IMR-90 (cell line): ENCODE data around the gene SEPHS2. TPM values are rescaled to one million over a fixed set of nuclear protein-coding genes. Genes with fewer than 3 reads are reported as not detected.

Experiments used
- ATAC-seq: fragments of 200-7000 bp; cut with Tn5 transposase; 2 replicates; pipeline ENCODE4 v1.9.1; 2020; ENCODE audit warnings: low read depth, mild to moderate bottlenecking, moderate library complexity
- BruUV-seq: library from RNA; stranded (reverse); fragments of 400-500 nt; replicated peaks from 2 replicates; lab custom pipeline; 2021; lab: Mats Ljungman, UMichigan
- CTCF ChIA-PET: fragments of 300-600 bp; formaldehyde crosslinking; extraction: SDS; loops from one replicate; lab custom pipeline; 2021; ENCODE audit warnings: antibody characterized with exemption; lab: Yijun Ruan, JAX
- POLR2A ChIA-PET: fragments of 300-600 bp; sonication (Branson Sonifier 250); formaldehyde crosslinking; loops from one replicate; lab custom pipeline; 2022; ENCODE audit warnings: antibody characterized with exemption; ENCODE audit not compliant: unreplicated experiment; lab: Charles Lee
- DNase-seq: peaks from one replicate; pipeline ENCODE4 v3.0.0; 2013
- H2AFZ ChIP-seq: replicated peaks from 2 replicates; pipeline ENCODE3; 2013; ENCODE audit warnings: low read length, mild to moderate bottlenecking; ENCODE audit not compliant: poor library complexity
- H2AK5ac ChIP-seq: 2 replicates; pipeline ENCODE4 v1.6.1; 2013; ENCODE audit warnings: low read depth, low read length, inconsistent platforms
- H2AK9ac ChIP-seq: replicated peaks from 2 replicates; pipeline ENCODE3; 2013; ENCODE audit warnings: mild to moderate bottlenecking, low read depth, low read length, moderate library complexity; ENCODE audit not compliant: poor library complexity
- H2BK120ac ChIP-seq: 2 replicates; pipeline ENCODE4 v1.6.1; 2013; ENCODE audit warnings: low read depth, low read length, inconsistent platforms
- H2BK15ac ChIP-seq: 3 replicates; pipeline ENCODE4 v1.6.1; 2013; ENCODE audit warnings: low read depth, low read length, inconsistent platforms
- H2BK20ac ChIP-seq: 2 replicates; pipeline ENCODE4 v1.6.1; 2013; ENCODE audit warnings: low read depth, mild to moderate bottlenecking, inconsistent platforms, low read length, moderate library complexity
- H2BK5ac ChIP-seq: 2 replicates; pipeline ENCODE4 v1.6.1; 2013; ENCODE audit warnings: mild to moderate bottlenecking, low read depth, low read length, inconsistent platforms; ENCODE audit not compliant: poor library complexity, severe bottlenecking
- H3K14ac ChIP-seq: replicated peaks from 2 replicates; pipeline ENCODE4 v1.6.1; 2013; ENCODE audit warnings: low read depth, low read length, inconsistent platforms
- H3K18ac ChIP-seq: 2 replicates; pipeline ENCODE4 v1.6.1; 2013; ENCODE audit warnings: low read depth, low read length, control low read depth
- H3K23ac ChIP-seq: 2 replicates; pipeline ENCODE4 v1.6.1; 2013; ENCODE audit warnings: low read depth, low read length, inconsistent platforms
- H3K27ac ChIP-seq: 2 replicates; pipeline ENCODE4 v1.5.1; 2013; ENCODE audit warnings: mild to moderate bottlenecking, control low read depth, low read length; ENCODE audit not compliant: insufficient read depth
- H3K27me3 ChIP-seq: 2 replicates; pipeline ENCODE4 v1.6.1; 2013; ENCODE audit warnings: low read length; ENCODE audit not compliant: control insufficient read depth, insufficient read depth
- H3K36me3 ChIP-seq: 2 replicates; pipeline ENCODE4 v1.6.1; 2013; ENCODE audit warnings: low read length, mixed read lengths; ENCODE audit not compliant: control insufficient read depth, insufficient read depth
- H3K4ac ChIP-seq: 2 replicates; pipeline ENCODE4 v1.6.1; 2013; ENCODE audit warnings: low read depth, low read length, inconsistent platforms
- H3K4me1 ChIP-seq: 2 replicates; pipeline ENCODE4 v1.6.1; 2013; ENCODE audit warnings: low read length, mixed read lengths; ENCODE audit not compliant: control insufficient read depth, insufficient read depth
- H3K4me2 ChIP-seq: 2 replicates; pipeline ENCODE4 v1.6.1; 2013; ENCODE audit warnings: low read depth, mild to moderate bottlenecking, control low read depth, low read length, moderate library complexity
- H3K4me3 ChIP-seq: 2 replicates; pipeline ENCODE4 v1.5.1; 2013; ENCODE audit warnings: low read depth, mild to moderate bottlenecking, control low read depth, low read length, moderate library complexity; ENCODE audit not compliant: insufficient read depth
- H3K56ac ChIP-seq: 2 replicates; pipeline ENCODE4 v1.6.1; 2013; ENCODE audit warnings: low read length, inconsistent platforms; ENCODE audit not compliant: insufficient read depth; ENCODE audit errors: extremely low read depth
- H3K79me1 ChIP-seq, 2 experiments: 2 replicates each; pipeline ENCODE4 v1.6.1; 2013; ENCODE audit warnings: low read length in 2 of 2, inconsistent platforms in 1 of 2, low read depth in 1 of 2
- H3K9ac ChIP-seq: 2 replicates; pipeline ENCODE4 v1.6.1; 2013; ENCODE audit warnings: low read depth, low read length, control low read depth
- H3K9me1 ChIP-seq: 2 replicates; pipeline ENCODE4 v1.6.1; 2013; ENCODE audit warnings: low read length, inconsistent platforms; ENCODE audit not compliant: insufficient read depth
- H3K9me3 ChIP-seq: 2 replicates; pipeline ENCODE4 v1.6.1; 2013; ENCODE audit warnings: low read length; ENCODE audit not compliant: control insufficient read depth, insufficient read depth
- H4K20me1 ChIP-seq: 2 replicates; pipeline ENCODE4 v1.6.1; 2013; ENCODE audit warnings: low read length, inconsistent platforms; ENCODE audit not compliant: insufficient read depth
- H4K5ac ChIP-seq: 2 replicates; pipeline ENCODE4 v1.6.1; 2013; ENCODE audit warnings: mild to moderate bottlenecking, low read depth, low read length, control low read depth
- H4K8ac ChIP-seq, 2 experiments: 2 replicates each; pipeline ENCODE4 v1.6.1; 2013; ENCODE audit warnings: low read depth in 2 of 2, low read length in 2 of 2, control low read depth in 1 of 2, inconsistent platforms in 1 of 2
- H4K91ac ChIP-seq: 2 replicates; pipeline ENCODE4 v1.6.1; 2013; ENCODE audit warnings: low read depth, low read length, inconsistent platforms; ENCODE audit not compliant: insufficient read depth
- CEBPB ChIP-seq: IDR thresholded peaks from 2 replicates; pipeline ENCODE4 v1.6.1; 2012; ENCODE audit warnings: low read depth, low read length, improper control_type of control experiment
- CHD1 ChIP-seq: IDR thresholded peaks from 2 replicates; pipeline ENCODE4 v1.6.1; 2012; ENCODE audit warnings: low read depth, low read length, improper control_type of control experiment
- ELK1 ChIP-seq: fragments of 150-350 bp; IDR thresholded peaks from 2 replicates; pipeline ENCODE4 v1.6.1; 2016; ENCODE audit warnings: low read depth, mild to moderate bottlenecking, low read length, moderate library complexity, borderline replicate concordance
- MAFK ChIP-seq: IDR thresholded peaks from 2 replicates; pipeline ENCODE4 v1.6.1; 2012; ENCODE audit warnings: low read depth, low read length, improper control_type of control experiment
- MAZ ChIP-seq: IDR thresholded peaks from 2 replicates; pipeline ENCODE4 v1.6.1; 2012; ENCODE audit warnings: low read depth, mild to moderate bottlenecking, low read length, improper control_type of control experiment, moderate library complexity, borderline replicate concordance
- NFE2L2 ChIP-seq: fragments of 150-350 bp; IDR thresholded peaks from 2 replicates; pipeline ENCODE4 v1.6.1; 2016; ENCODE audit warnings: low read depth, mild to moderate bottlenecking, low read length
- RAD21 ChIP-seq: IDR thresholded peaks from 2 replicates; pipeline ENCODE4 v1.6.1; 2012; ENCODE audit warnings: low read length, improper control_type of control experiment
- RCOR1 ChIP-seq: IDR thresholded peaks from 2 replicates; pipeline ENCODE4 v1.6.1; 2012; ENCODE audit warnings: mild to moderate bottlenecking, low read length, improper control_type of control experiment; ENCODE audit not compliant: insufficient replicate concordance
- SMC3 ChIP-seq: fragments of 150-350 bp; IDR thresholded peaks from 2 replicates; pipeline ENCODE4 v1.6.1; 2016; ENCODE audit warnings: low read depth, mild to moderate bottlenecking, antibody characterized with exemption, low read length, moderate library complexity
- USF2 ChIP-seq: fragments of 150-350 bp; IDR thresholded peaks from 2 replicates; pipeline ENCODE4 v1.6.1; 2017; ENCODE audit warnings: mild to moderate bottlenecking, antibody characterized with exemption, low read length, low read depth
- WGBS, 2 experiments: methylation state at CpG; one replicate each; pipeline versions ENCODE4 v1.1.5 to v1.1.7; 2013; ENCODE audit warnings: missing lambda C conversion rate in 2 of 2; ENCODE audit not compliant: insufficient read length in 1 of 2; ENCODE audit errors: extremely low coverage in 2 of 2; 5-methylcytosine and 5-hydroxymethylcytosine counted together
- dilution Hi-C: fragments of 300-500 bp; cut with HindIII; formaldehyde crosslinking; loops from one replicate; pipeline ENCODE4 v1.14.3; 2018; ENCODE audit warnings: low sequenced_read_pairs; ENCODE audit not compliant: unreplicated experiment
- in situ Hi-C: fragments of 300-500 bp; cut with MboI; formaldehyde crosslinking; loops from 3 replicates; pipeline ENCODE4 v1.14.3; 2019; ENCODE audit warnings: low sequenced_read_pairs, inconsistent platforms, mixed read lengths
- intact Hi-C: fragments of 100-400 bp; cut with micrococcal nuclease; formaldehyde crosslinking; loops from 2 replicates; pipeline ENCODE4 v1.10.0; 2022
- polyA plus RNA-seq, 3 experiments: library from polyadenylated mRNA; depleted of rRNA; stranded (reverse); fragments of >200 nt; gene quantifications; 2 replicates each; pipeline ENCODE4 v1.2.3, GENCODE V29; 2012; ENCODE audit warnings: low replicate concordance in 1 of 3
- total RNA-seq: library from RNA; depleted of rRNA; stranded (reverse); fragments of >200 nt; gene quantifications from 2 replicates; pipeline ENCODE4 v1.2.3, GENCODE V29; 2012

Gene SEPHS2
- total and polyA plus RNA-seq, 2 of the 4 experiments (the other 2 are of a cell fraction), result 10.4 to 31.4 TPM

- TF ChIP-seq USF2 (peak; percentile 37), RCOR1 (no peak)
Observed at GRCh38 chr16:30429678-30430427, 15.8 kb downstream of the SEPHS2 start, which contains the start of gene DCTPP1 (continued).

GRCh38 chr16:30429418-30429677, 16.3 kb downstream of the SEPHS2 start:
- peak overlapping the region; percentile 33; the same call in 1 of the 2 replicates for H4K91ac ChIP-seq
- H3K14ac ChIP-seq, result peak overlapping the region; percentile 72
- 0 out of 2 replicates have a peak, but pooled peaks cover 2% of the 10 kb centered on the region for H3K27me3 ChIP-seq
- no peak overlapping the region; the same call in 1 of the 2 replicates for H3K27ac ChIP-seq
- H3K18ac ChIP-seq, result no peak overlapping the region
- H2BK5ac ChIP-seq, result no peak overlapping the region
- in situ Hi-C loops, result no loop called here
- no peak overlapping the region for H2BK15ac ChIP-seq
- peak overlapping the region; percentile 100 for H2AFZ ChIP-seq
- H3K4me2 ChIP-seq, result peak overlapping the region; percentile 82
- intact Hi-C loops, result no loop called here
- peak overlapping the region; percentile 69 for H3K4ac ChIP-seq
- no peaks in the 10 kb centered on the region for H3K9me3 ChIP-seq
- peaks cover 15 to 19% of the 10 kb centered on the region in 2 experiments for H3K79me1 ChIP-seq
- no peak for DNase-seq
- H4K8ac ChIP-seq, result peak overlapping the region; percentile 55 to 80; a peak in 3 of 4 replicates
- ChIA-PET POLR2A (no interaction called here), CTCF (interaction anchor here (0.6 to 1.5 kb wide), 8 partner anchors 9 to 200 kb away, joined by 3 to 6 read pairs (median 4); no protein-coding TSS in a partner anchor)
- H3K36me3 ChIP-seq, result peaks cover 9% of the 10 kb centered on the region
- peaks cover 6% of the 10 kb centered on the region for H3K9me1 ChIP-seq
- 0% methylated on average over 1 of the region's 11 CpGs; no CpG with 5 or more reads in 1 of the 2 experiments for WGBS, 2 experiments
- BruUV-seq, result no TSS peak
- H3K4me1 ChIP-seq, result peaks cover 3% of the 10 kb centered on the region; the same call in 1 of the 2 replicates
- dilution Hi-C loops, result no loop called here
- peak overlapping the region; percentile 23 for H3K9ac ChIP-seq
- peak overlapping the region; percentile 40 for H2AK5ac ChIP-seq
- peak overlapping the region; percentile 94 for H2AK9ac ChIP-seq
- no peak overlapping the region for H2BK20ac ChIP-seq
- no peak overlapping the region for H4K5ac ChIP-seq
- peak overlapping the region; percentile 77 for H3K23ac ChIP-seq
- peak overlapping the region; percentile 64 for H3K4me3 ChIP-seq
- no peak overlapping the region for H2BK120ac ChIP-seq
- no peak for ATAC-seq
- no peaks in the 10 kb centered on the region; the same call in 1 of the 2 replicates for H4K20me1 ChIP-seq
- H3K56ac ChIP-seq, result peak overlapping the region; percentile 34; the same call in 1 of the 2 replicates
- TF ChIP-seq MAFK, result no peak
- no peak for TF ChIP-seq SMC3
- no peak for TF ChIP-seq CEBPB
- no peak for TF ChIP-seq RAD21
- no peak for TF ChIP-seq MAZ
- TF ChIP-seq USF2, result no peak
- no peak for TF ChIP-seq NFE2L2
- no peak for TF ChIP-seq ELK1
- no peak for TF ChIP-seq CHD1
